Right hindlimb (tissue), 1 donor: ENCODE measurements around the gene FSTL3.
A peak's percentile ranks its signal among the peaks of the same experiment; 100 is the strongest.
"Not testable (repeated sequence)": the region's sequence is repeated elsewhere in the genome, so short reads cannot be mapped to it uniquely, and the experiment has no call there.

Experiments
- DNase-seq: peaks from one replicate; pipeline ENCODE4 v3.0.0-alpha.2; 2018

Gene FSTL3

GRCh38 chr19:661427-662196 lies 14.6 kb upstream of the FSTL3 start:
- DNase-seq: no peak

GRCh38 chr19:662207-662961 lies 13.8 kb upstream of the FSTL3 start:
- no peak for DNase-seq

GRCh38 chr19:662962-663681 lies 13.1 kb upstream of the FSTL3 start, which contains the start of gene RNF126:
RNF126 (minus strand) TSS chr19:663214; CDS start chr19:663121, 93 bp downstream.
- DNase-seq: peak; percentile 96

- DNase-seq: no peak
Observed at GRCh38 chr19:663682-664117, 12.5 kb upstream of the FSTL3 start.

GRCh38 chr19:664913-665443 lies 11.2 kb upstream of the FSTL3 start:
- peak; percentile 90 for DNase-seq

- not testable (repeated sequence) for DNase-seq
Observed at GRCh38 chr19:666985-667573, 9.1 kb upstream of the FSTL3 start.

GRCh38 chr19:668675-669434 lies 7.3 kb upstream of the FSTL3 start:
- not testable (repeated sequence) for DNase-seq

GRCh38 chr19:670609-671075 lies 5.5 kb upstream of the FSTL3 start:
- peak; percentile 16 for DNase-seq

GRCh38 chr19:674282-675151 lies 1.7 kb upstream of the FSTL3 start:
- DNase-seq: peak; percentile 35

GRCh38 chr19:676007-676338 lies 219 bp upstream of the FSTL3 start:
- DNase-seq: peak; percentile 44

GRCh38 chr19:677201-677600 lies 1.0 kb downstream of the FSTL3 start:
- DNase-seq: peak; percentile 71

GRCh38 chr19:677601-678436 lies 1.6 kb downstream of the FSTL3 start:
- DNase-seq: no peak

GRCh38 chr19:678791-679388 lies 2.7 kb downstream of the FSTL3 start:
- no peak for DNase-seq

- DNase-seq: peak; percentile 91
Observed at GRCh38 chr19:679418-680286, 3.5 kb downstream of the FSTL3 start.

- DNase-seq: peak; percentile 100
Observed at GRCh38 chr19:680287-681028, 4.3 kb downstream of the FSTL3 start.

GRCh38 chr19:681029-682019 lies 5.1 kb downstream of the FSTL3 start:
- DNase-seq: no peak
